Hepatic stellate cell (primary cell): ENCODE results near the gene TAS2R39.
"Not testable (repeated sequence)": the region's sequence is repeated elsewhere in the genome, so short reads cannot be mapped to it uniquely, and the experiment has no call there.

Source experiments
- DNase-seq: peaks from one replicate; pipeline ENCODE4 v3.0.0; 2011; ENCODE audit warnings: low spot score

Gene TAS2R39

GRCh38 chr7:143183024-143183423, at the start of gene TAS2R39:
Gene TAS2R39 (plus strand): TSS chr7:143183419. CDS start chr7:143183419, 0 bp downstream.
- DNase-seq, result no peak

DNA sequence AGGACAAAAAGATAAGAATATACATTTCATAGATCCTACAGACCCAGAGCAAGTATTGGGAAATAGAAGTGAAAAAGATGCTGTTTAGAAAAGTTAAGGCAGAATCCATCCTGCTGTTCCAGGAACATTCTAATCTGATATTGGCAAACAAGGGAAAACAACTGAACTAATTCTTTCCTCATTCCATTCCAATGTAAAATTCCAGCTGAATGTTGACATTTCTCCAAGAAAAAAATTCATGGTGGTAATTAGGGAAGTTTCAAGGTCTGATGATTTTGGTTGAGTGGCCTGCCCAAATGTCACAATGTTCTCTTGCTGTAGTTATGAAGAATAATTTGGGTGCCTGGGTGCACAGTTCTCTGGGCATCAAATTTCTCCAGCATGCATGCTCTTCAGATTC, 36.1 kb upstream of the TAS2R39 start:
- DNase-seq, result no peak

DNA sequence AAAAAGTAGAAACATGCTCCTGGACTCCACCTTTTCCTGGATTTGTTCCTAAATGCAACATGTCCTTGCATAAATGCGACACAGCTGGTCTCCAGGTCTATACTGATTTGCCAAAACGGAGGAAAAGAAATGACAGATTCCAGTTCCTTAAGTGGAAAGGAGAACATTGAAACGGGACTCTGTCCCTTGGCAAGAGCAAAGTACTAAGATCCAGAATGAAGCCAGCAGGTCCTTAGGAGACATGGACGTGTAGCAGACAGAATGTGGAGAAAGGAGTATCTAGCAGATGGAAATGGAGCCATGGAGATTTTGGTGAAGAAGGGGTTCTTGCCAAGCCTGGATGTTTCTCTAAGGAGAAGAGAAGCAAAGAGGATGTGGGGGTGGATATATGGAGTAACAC, 35.2 kb upstream of the TAS2R39 start:
- DNase-seq, result no peak

DNA sequence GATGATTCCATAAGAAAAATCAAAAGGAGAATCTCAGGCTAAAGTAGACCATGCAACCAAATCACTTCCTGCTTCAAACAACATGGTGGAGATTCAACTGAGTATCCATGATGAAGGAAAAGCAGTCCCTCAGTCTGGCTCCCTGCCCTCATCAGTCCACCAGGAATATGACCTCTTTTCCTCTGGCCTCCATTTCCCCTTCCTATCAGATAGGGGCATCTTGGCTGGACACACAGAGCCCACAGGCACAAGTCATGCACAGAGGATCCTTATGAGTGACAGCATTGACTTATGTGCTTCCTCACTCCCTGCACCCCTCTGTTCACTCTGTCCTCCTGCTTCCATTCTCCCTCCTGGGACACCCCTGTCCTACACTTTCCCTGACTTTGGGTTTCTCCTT, 34.6 kb upstream of the TAS2R39 start:
- no peak for DNase-seq

DNA sequence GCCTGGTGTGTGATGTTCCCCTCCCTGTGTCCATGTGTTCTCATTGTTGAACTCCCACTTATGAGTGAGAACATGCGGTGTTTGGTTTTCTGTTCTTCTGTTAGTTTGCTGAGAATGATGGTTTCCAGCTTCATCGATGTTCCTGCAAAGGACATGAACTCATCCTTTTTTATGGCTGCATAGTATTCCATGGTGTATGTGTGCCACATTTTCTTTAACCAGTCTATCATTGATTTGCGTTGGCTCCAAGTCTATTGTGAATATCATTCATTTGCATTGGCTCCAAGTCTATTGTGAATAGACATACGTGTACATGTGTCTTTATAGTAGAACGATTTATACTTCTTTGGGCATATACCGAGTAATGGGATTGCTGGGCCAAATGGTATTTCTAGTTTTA, 32.5 kb upstream of the TAS2R39 start:
- DNase-seq, result not testable (repeated sequence)

DNA sequence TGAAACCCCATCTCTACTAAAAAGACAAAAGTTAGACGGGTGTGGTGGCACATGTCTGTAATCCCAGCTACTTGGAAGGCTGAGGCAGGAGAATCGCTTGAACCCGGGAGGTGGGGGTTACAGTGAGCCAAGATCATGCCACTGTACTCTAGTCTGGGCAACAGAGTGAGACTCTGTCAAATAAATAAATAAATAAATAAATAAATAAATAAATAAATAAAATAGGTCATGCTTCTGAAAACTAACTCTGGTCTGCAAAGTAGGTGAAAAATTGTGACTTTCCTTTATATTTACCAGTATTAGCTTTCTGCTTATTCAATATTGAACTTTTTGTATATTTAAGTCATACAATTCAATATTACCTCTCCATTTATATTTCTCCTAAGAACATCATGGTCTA, 24.6 kb upstream of the TAS2R39 start:
- DNase-seq, result not testable (repeated sequence)

DNA sequence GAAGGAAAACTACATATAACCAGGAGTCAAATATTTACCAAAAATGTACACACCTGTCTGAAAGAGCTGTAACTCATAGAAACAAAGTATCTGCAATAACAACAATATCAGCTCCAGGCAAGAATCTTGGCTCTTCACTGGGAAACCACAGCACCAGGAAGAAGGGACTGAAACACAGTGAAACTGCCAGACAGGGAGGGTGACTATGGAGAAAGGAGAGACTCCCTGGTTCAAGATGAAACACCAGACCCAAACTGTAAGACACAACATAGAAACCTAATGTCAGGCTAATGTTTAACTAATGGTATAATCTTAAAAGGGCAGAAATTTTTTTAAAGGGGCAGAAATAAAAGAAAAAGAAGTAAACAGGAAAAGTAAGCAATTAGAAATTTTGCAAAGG, 11.5 kb upstream of the TAS2R39 start:
- DNase-seq, result no peak

GRCh38 chr7:143172354-143172753, 10.9 kb upstream of the TAS2R39 start:
- no peak for DNase-seq

GRCh38 chr7:143176128-143176527, 7.1 kb upstream of the TAS2R39 start:
- no peak for DNase-seq

GRCh38 chr7:143177374-143178119, 5.7 kb upstream of the TAS2R39 start:
- DNase-seq, result no peak

DNA sequence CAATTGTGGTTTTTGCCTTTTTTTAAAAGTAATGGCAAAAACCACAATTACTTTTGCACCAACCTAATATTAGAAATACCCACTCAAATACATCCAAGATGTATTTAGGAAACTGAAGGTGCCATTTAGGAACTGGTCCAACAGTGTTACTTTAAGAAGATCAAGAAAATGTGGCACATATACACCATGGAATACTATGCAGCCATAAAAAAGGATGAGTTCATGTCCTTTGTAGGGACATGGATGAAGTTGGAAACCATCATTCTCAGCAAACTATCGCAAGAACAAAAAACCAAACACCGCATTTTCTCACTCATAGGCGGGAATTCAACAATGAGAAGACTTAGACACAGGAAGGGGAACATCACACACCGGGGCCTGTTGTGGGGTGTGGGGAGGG, 2.4 kb upstream of the TAS2R39 start:
- DNase-seq, result not testable (repeated sequence)

GRCh38 chr7:143181349-143181748, 1.9 kb upstream of the TAS2R39 start:
- no peak for DNase-seq

GRCh38 chr7:143185551-143185950, 2.3 kb downstream of the TAS2R39 start:
- no peak for DNase-seq

DNA sequence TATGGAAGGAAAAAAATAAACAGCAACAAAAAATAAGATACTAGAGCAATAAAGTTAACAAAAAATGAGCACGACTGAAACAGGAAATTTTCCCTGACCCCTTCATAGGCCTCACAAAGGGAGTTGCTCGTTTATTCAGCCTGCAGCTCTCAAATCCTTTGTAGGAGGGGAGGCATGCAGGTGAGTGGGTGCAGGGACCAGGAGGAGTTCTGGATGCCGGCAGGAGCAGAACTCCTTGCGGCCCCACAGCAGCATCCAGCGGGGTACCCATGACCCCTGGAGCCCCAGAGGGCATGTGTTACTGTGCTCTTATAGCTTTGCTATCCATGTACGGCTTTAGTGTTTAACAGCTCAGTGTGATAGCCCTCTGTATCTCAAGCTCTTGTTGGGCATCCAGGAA, 5.8 kb downstream of the TAS2R39 start:
- no peak for DNase-seq

GRCh38 chr7:143193880-143194279, 10.7 kb downstream of the TAS2R39 start:
- DNase-seq, result no peak

- DNase-seq, result no peak
Observed at GRCh38 chr7:143199040-143199439, 15.8 kb downstream of the TAS2R39 start.

DNA sequence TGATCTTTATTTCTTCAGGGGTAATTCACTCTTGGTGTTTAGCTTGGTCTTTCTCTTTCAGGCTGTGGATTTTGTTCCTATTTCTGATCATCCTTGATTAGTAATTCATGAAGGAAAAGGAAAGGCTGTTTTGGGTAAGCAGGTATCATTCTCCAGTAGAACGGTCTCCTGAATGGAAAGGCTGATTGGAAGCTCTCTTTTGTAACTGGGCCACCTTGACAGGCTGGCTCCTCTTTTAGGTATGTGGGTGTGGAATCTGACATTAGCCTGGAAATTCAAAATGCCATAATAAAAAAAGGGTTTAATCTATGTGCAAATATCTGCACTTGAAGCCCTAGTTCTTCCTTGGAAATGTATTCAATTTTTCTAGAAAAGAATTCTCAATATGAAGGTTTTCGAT, 18.9 kb downstream of the TAS2R39 start:
- no peak for DNase-seq

- no peak for DNase-seq
Observed at GRCh38 chr7:143203386-143203785, 20.2 kb downstream of the TAS2R39 start.

DNA sequence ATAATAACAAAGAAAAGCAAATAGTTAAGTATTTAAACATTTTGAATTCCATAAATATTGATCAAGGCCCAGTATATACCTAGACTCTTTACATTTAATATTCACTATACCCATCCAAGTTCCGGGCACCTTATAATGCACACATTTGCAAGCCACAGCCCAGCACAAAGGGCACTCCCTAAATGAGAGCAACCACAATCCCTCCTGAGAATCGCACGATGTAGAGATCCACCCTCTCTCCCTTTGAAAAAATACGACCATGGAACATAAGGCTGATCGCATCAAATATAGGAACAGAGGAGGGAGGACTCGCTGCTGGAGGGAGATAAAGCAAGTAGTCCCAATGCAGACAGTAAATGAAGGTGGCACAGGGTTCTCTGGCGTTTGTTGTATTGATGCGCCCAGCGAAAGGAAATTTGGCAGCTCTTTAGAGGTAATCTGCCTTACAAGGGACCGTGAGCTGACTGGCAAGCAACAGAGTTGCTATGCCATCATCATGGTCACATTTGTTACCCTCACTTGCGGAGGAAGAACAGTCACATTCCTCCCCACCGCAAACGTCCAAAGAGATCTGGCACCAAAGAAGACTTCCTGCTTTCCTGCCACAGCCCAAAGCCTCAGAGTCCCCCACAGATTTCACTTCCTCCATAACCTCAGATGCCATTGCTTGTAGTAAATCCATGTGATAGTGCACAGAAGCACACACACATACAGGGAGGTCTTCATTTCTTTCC, 22.5 kb downstream of the TAS2R39 start:
- DNase-seq, result no peak

DNA sequence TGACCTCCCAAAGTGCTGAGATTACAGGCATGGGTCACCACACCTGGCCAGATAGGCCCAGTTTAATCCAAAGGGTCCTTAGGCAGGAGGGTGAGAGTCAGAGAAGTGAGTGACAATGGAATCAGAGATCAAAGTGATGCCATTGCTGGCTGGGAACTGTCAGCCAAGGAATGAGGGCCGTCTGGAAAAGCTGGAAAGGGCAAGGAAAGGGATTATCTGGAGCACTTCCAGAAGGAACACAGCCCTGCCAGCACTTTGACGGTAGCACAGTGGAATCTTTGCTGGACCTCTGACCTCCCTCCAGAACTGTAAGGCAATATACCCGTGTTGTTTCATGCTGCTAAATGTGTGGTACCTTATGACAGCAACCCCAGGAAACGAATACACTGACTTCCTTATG, 27.3 kb downstream of the TAS2R39 start:
- DNase-seq, result no peak

DNA sequence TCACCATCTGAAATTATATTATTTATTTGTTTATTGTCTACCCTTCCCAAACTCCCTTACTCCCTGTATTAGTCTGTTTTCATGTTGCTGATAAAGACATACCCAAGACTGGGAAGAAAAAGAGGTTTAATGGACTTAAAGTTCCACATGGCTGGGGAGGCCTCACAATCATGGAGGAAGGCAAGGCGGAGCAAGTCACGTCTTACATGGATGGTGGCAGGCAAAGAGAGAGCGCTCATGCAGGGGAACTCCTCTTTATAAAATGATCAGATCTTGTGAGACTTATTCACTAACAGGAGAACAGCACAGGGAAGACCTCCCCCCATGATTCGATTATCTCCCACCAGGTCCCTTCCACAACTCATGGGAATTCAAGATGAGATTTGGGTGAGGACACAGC, 30.3 kb downstream of the TAS2R39 start:
- not testable (repeated sequence) for DNase-seq

GRCh38 chr7:143214789-143215679, 31.8 kb downstream of the TAS2R39 start:
- DNase-seq, result peak; percentile 50

GRCh38 chr7:143216151-143216550, 32.9 kb downstream of the TAS2R39 start:
- DNase-seq, result no peak
